Activated CD4-positive, alpha-beta memory T cell treated with anti-CD3 and anti-CD28 coated beads, Interleukin-2, amount 10 ng/mL, durations not matched to agents 7 days and 5 days (primary cell): ENCODE measurements around the gene OAS1. TPM values are rescaled to one million over a fixed set of nuclear protein-coding genes. Genes with fewer than 3 reads are reported as not detected.
A peak's percentile ranks its signal among the peaks of the same experiment; 100 is the strongest.
"Not testable (repeated sequence)": the region's sequence is repeated elsewhere in the genome, so short reads cannot be mapped to it uniquely, and the experiment has no call there.

Source experiments
- CTCF ChIA-PET: fragments of 350-600 bp; sonication (Branson Sonifier 250); formaldehyde crosslinking; loops from one replicate; lab custom pipeline; 2021; ENCODE audit warnings: antibody characterized with exemption, inconsistent platforms; lab: Charles Lee
- POLR2A ChIA-PET: fragments of 350-600 bp; sonication (Branson Sonifier 250); formaldehyde crosslinking; loops from one replicate; lab custom pipeline; 2021; ENCODE audit warnings: antibody characterized with exemption; lab: Charles Lee
- DNase-seq: peaks from one replicate; pipeline ENCODE4 v3.0.0-alpha.2; 2020
- H3K27ac Mint-ChIP-seq: one replicate; pipeline ENCODE4 v1.8.0; 2021; ENCODE audit warnings: mild to moderate bottlenecking, mixed read lengths
- H3K27me3 Mint-ChIP-seq: one replicate; pipeline ENCODE4 v1.8.0; 2021; ENCODE audit warnings: mixed read lengths
- H3K36me3 Mint-ChIP-seq: one replicate; pipeline ENCODE4 v1.8.0; 2021; ENCODE audit warnings: low read depth, mixed read lengths
- H3K4me1 Mint-ChIP-seq: one replicate; pipeline ENCODE4 v1.8.0; 2021; ENCODE audit warnings: mixed read lengths
- H3K4me3 Mint-ChIP-seq: one replicate; pipeline ENCODE4 v1.8.0; 2021; ENCODE audit warnings: mild to moderate bottlenecking, mixed read lengths
- H3K9me3 Mint-ChIP-seq: one replicate; pipeline ENCODE4 v1.8.0; 2021; ENCODE audit warnings: mixed read lengths
- total RNA-seq, 2 experiments: library from RNA; stranded (reverse); gene quantifications; one replicate each; pipeline ENCODE4 v1.2.3, GENCODE V29; 2021

Gene OAS1
- total RNA-seq, 2 experiments from 2014 or later = 246 to 248 TPM

DNA sequence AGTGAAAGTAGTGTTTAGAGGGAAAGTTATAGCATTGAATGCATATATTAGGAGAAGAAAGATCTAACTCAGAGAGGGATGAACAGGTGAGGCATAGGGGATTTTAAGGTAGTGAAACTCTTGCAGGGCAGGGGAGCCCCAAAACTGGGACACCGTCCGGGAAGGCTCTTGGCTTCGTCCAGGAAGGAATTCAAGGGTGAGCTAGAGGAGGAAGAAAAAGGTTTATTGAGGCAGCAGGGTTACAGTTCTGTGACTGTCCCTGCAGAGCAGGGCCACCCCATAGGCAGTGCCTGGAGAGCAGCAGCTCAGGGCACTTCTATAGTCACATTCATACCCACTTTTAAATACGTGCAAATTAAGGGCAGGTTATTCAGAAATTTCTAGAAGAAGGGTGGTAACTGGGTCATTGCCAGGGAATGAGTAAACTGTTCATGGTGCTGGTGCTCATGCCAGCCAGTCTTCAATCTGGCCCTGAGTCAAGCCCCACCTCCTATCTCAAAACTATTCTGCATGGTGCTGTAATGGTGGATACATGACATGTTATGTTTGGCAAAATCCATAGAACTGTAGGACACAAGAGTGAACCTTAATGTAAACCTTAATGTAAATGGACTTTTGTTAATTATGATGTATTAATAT, 1.2 kb upstream of the OAS1 start:
- peaks cover 39% of the 10 kb centered on the region for H3K36me3 Mint-ChIP-seq
- H3K4me1 Mint-ChIP-seq = peaks cover 72% of the 10 kb centered on the region
- no peaks in the 10 kb centered on the region for H3K27me3 Mint-ChIP-seq
- H3K4me3 Mint-ChIP-seq = no peak overlapping the region
- ChIA-PET CTCF (interaction anchor here (1.2 to 4.1 kb wide), 4 partner anchors 10 to 88 kb away, joined by 3 to 35 read pairs (median 13); partner anchors contain the start of gene OAS2), POLR2A (interaction anchor here (1.3 to 5.1 kb wide), 9 partner anchors 11 to 279 kb away, joined by 3 to 183 read pairs (median 6); partner anchors contain the start of genes DDX54, OAS2, OAS3 and RITA1)
- no peak for DNase-seq
- peak overlapping the region; percentile 99 for H3K27ac Mint-ChIP-seq
- H3K9me3 Mint-ChIP-seq = peaks cover 3% of the 10 kb centered on the region

GRCh38 chr12:112907415-112908157, 824 bp downstream of the OAS1 start:
- peak overlapping the region; percentile 100 for H3K4me3 Mint-ChIP-seq
- peaks cover 79% of the 10 kb centered on the region for H3K4me1 Mint-ChIP-seq
- peaks cover 18% of the 10 kb centered on the region for H3K9me3 Mint-ChIP-seq
- DNase-seq = no peak
- POLR2A ChIA-PET = interaction anchor here (0.5 to 5.1 kb wide), 22 partner anchors 9 to 1222 kb away, joined by 3 to 183 read pairs (median 5); partner anchors contain the start of genes ACAD10, BRAP, DDX54 and OAS2
- peaks cover 59% of the 10 kb centered on the region for H3K36me3 Mint-ChIP-seq
- H3K27me3 Mint-ChIP-seq = no peaks in the 10 kb centered on the region
- CTCF ChIA-PET = interaction anchor here (0.7 to 4.1 kb wide), 7 partner anchors 11 to 122 kb away, joined by 3 to 35 read pairs (median 5); partner anchors contain the start of genes OAS2 and OAS3
- peak overlapping the region; percentile 99 for H3K27ac Mint-ChIP-seq

DNA sequence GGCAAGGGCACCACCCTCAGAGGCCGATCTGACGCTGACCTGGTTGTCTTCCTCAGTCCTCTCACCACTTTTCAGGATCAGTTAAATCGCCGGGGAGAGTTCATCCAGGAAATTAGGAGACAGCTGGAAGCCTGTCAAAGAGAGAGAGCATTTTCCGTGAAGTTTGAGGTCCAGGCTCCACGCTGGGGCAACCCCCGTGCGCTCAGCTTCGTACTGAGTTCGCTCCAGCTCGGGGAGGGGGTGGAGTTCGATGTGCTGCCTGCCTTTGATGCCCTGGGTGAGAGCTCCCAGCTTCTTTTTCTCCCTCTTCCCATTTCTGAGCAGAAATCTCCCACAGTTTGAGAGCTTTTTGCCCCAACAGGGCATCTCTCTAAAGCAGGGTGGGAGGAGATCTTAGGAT, 1.8 kb downstream of the OAS1 start:
- Mint-ChIP-seq H3K36me3 (peaks cover 68% of the 10 kb centered on the region), H3K9me3 (peaks cover 27% of the 10 kb centered on the region), H3K27me3 (no peaks in the 10 kb centered on the region), H3K4me3 (peak overlapping the region; percentile 100), H3K27ac (peak overlapping the region; percentile 99), H3K4me1 (peaks cover 80% of the 10 kb centered on the region)
- ChIA-PET POLR2A (interaction anchor here (1.4 to 5.1 kb wide), 9 partner anchors 12 to 85 kb away, joined by 3 to 183 read pairs (median 8); partner anchors contain the start of genes OAS2 and OAS3), CTCF (interaction anchor here (2.6 to 4.1 kb wide), 3 partner anchors 29 to 85 kb away, joined by 13 to 35 read pairs (median 21); partner anchors contain the start of genes OAS2 and OAS3)
- no peak for DNase-seq

DNA sequence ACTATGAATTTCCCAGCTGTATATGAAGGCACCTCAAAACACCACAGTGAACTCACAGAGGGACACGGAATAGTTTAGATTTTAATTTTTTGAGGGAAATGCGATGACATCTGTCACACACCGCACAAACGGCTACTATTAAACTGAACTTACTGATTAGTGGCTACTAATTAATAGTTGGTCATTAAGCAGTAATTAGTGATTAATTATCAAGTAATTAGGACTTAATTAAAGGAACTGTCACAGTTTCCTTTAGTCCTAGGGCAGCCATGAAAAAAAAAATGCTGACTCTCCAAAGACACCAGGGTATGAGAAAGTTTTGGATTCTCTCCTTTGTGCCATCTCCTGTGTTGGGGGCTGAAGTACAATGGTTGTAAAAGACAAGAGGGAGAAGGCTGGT, 2.9 kb downstream of the OAS1 start:
- POLR2A ChIA-PET = interaction anchor here (1.4 to 5.1 kb wide), 3 partner anchors 14 to 68 kb away, joined by 3 to 183 read pairs (median 28); partner anchors contain the start of gene OAS2
- H3K27me3 Mint-ChIP-seq = no peaks in the 10 kb centered on the region

DNA sequence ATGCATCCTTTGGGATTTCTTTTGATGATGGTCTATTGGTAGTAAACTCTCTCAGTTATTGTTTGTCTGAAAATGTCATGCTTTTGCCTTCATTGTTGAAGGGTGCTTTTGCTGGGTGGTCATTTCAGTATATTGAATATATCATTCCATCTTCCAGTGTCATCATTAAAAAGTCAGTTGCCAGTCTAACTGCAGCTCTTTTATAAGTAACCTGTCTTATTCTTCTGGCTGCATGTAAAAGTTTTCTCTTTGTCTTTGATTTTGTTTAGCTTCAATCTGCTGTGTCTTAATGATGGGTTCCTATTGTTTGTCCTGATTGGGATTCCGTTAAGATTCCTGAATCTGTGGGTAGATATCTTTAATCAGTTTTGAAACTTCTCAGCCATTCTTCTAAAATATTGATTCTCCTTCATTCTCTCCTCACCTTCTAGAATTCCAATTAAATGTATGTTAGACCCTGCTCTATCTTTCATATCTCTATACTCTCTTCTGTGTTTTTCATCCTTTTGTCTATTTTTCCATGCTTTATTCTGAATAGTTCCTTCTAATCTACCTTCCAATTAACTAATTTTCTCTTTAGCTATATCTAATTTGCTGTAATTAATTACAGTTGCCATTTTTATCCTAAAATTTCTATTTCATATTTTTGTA, 6.4 kb downstream of the OAS1 start:
- CTCF ChIA-PET = no interaction called here
- peaks cover 98% of the 10 kb centered on the region for H3K36me3 Mint-ChIP-seq
- POLR2A ChIA-PET = interaction anchor here (0.5 to 0.9 kb wide), 2 partner anchors 13 to 1300 kb away, joined by 3 read pairs; no protein-coding TSS in a partner anchor
- H3K4me1 Mint-ChIP-seq = peaks cover 72% of the 10 kb centered on the region
- no peaks in the 10 kb centered on the region for H3K27me3 Mint-ChIP-seq
- DNase-seq = no peak
- no peak overlapping the region for H3K4me3 Mint-ChIP-seq
- peaks cover 35% of the 10 kb centered on the region for H3K9me3 Mint-ChIP-seq
- no peak overlapping the region for H3K27ac Mint-ChIP-seq

More for the DNA sequence above, 2.9 kb downstream of the OAS1 start:
- peaks cover 77% of the 10 kb centered on the region for H3K4me1 Mint-ChIP-seq
- peaks cover 31% of the 10 kb centered on the region for H3K9me3 Mint-ChIP-seq
- no peak for DNase-seq
- H3K27ac Mint-ChIP-seq = peak overlapping the region; percentile 99
- CTCF ChIA-PET = interaction anchor here (0.6 kb wide), 1 partner anchor 10 kb away, joined by 6 read pairs; no protein-coding TSS in a partner anchor
- peaks cover 79% of the 10 kb centered on the region for H3K36me3 Mint-ChIP-seq
- peak overlapping the region; percentile 100 for H3K4me3 Mint-ChIP-seq

GRCh38 chr12:112913888-112914287, 7.1 kb downstream of the OAS1 start:
- H3K27ac Mint-ChIP-seq, H3K27me3 Mint-ChIP-seq, CTCF ChIA-PET, DNase-seq, H3K4me3 Mint-ChIP-seq: not testable (repeated sequence)
- Mint-ChIP-seq H3K36me3 (peaks cover 98% of the 10 kb centered on the region), H3K4me1 (peaks cover 65% of the 10 kb centered on the region), H3K9me3 (peaks cover 35% of the 10 kb centered on the region)
- POLR2A ChIA-PET = interaction anchor here (0.9 kb wide), 1 partner anchor 14 kb away, joined by 3 read pairs; no protein-coding TSS in a partner anchor

DNA sequence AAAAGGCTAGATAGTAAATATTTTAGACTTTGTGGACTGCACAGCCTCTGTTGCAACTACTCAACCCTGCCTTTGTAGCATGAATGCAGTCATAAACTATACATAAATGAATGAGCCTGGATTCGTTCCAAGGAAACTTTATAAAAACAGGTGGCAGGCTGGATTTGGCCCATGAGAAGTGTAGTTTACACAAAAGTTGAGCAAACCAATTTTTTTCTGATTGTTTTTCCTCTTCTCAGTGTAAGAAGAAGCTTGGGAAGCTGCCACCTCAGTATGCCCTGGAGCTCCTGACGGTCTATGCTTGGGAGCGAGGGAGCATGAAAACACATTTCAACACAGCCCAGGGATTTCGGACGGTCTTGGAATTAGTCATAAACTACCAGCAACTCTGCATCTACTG, 9.5 kb downstream of the OAS1 start:
- POLR2A ChIA-PET = interaction anchor here (1.6 to 1.9 kb wide), 2 partner anchors 10 to 62 kb away, joined by 4 to 6 read pairs; partner anchors contain the start of genes OAS1 and OAS2
- Mint-ChIP-seq H3K36me3 (peaks cover 98% of the 10 kb centered on the region), H3K9me3 (peaks cover 28% of the 10 kb centered on the region), H3K27ac (no peak overlapping the region), H3K27me3 (no peaks in the 10 kb centered on the region), H3K4me1 (peaks cover 41% of the 10 kb centered on the region), H3K4me3 (no peak overlapping the region)
- no peak for DNase-seq
- CTCF ChIA-PET = interaction anchor here (0.8 kb wide), 1 partner anchor 16 kb away, joined by 3 read pairs; no protein-coding TSS in a partner anchor

GRCh38 chr12:112919121-112919520, 12.4 kb downstream of the OAS1 start:
- DNase-seq = no peak
- Mint-ChIP-seq H3K4me1 (peaks cover 21% of the 10 kb centered on the region), H3K9me3 (peaks cover 7% of the 10 kb centered on the region), H3K27me3 (no peaks in the 10 kb centered on the region), H3K36me3 (peaks cover 96% of the 10 kb centered on the region), H3K4me3 (no peak overlapping the region), H3K27ac (no peak overlapping the region)
- POLR2A ChIA-PET = interaction anchor here (1.0 to 2.1 kb wide), 2 partner anchors 12 to 59 kb away, joined by 3 to 8 read pairs; partner anchors contain the start of gene OAS2
- CTCF ChIA-PET = interaction anchor here (1.3 kb wide), 1 partner anchor 19 kb away, joined by 7 read pairs; no protein-coding TSS in a partner anchor

DNA sequence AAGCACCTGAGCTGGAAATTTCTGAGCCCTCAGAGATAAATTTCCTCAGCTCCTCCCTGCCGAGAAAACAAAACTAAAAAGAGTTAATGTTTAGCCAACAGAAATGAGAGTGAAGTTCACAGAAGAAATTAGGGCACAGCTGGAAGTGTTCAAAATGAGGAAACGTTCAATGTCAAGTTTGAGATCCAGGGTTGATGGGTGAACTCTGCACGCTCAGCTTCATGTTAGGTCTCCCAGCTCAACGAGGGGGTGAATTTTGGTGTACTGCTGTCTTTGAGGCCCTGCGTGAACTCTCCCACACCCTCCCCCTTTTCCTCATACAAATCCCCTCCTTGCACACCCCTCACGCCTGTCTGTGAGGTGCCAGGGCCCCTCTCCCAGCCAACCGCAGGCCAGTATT, 18.2 kb downstream of the OAS1 start:
- no peak overlapping the region for H3K4me3 Mint-ChIP-seq
- POLR2A ChIA-PET = interaction anchor here (0.7 to 1.4 kb wide), 4 partner anchors 17 to 68 kb away, joined by 3 to 6 read pairs (median 3); partner anchors contain the start of genes OAS1 and OAS2
- peaks cover 3% of the 10 kb centered on the region for H3K4me1 Mint-ChIP-seq
- no peaks in the 10 kb centered on the region for H3K27me3 Mint-ChIP-seq
- CTCF ChIA-PET = interaction anchor here (0.7 to 1.4 kb wide), 3 partner anchors 24 to 68 kb away, joined by 3 read pairs; no protein-coding TSS in a partner anchor
- H3K9me3 Mint-ChIP-seq = no peaks in the 10 kb centered on the region
- H3K36me3 Mint-ChIP-seq = peaks cover 59% of the 10 kb centered on the region
- no peak overlapping the region for H3K27ac Mint-ChIP-seq
- no peak for DNase-seq

DNA sequence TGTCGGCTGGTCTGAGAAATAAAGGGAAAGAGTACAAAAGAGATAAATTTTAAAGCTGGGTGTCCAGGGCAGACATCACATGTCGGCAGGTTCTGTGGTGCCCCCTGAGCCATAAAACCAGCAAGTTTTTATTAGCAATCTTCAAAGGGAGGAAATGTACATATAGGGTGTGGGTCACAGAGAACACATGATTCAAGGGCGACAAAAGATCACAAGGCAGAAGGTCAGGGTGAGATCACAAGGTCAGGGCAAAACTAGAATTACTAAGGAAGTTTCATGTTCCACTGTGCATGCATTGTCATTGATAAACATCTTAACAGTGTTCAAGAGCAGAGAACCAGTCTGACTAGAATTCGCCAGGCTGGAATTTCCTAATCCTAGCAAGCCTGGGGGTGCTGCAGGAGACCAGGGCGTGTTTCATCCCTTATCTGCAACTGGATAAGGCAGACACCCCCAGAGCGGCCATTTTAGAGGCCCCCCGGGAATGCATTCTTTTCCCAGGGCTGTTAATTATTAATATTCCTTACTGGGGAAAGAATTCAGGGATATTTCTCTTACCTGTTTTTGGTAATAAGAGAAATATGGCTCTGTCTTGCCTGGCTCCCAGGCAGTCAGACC, 19.8 kb downstream of the OAS1 start:
- not testable (repeated sequence) for DNase-seq, H3K4me3 Mint-ChIP-seq, H3K27ac Mint-ChIP-seq, H3K27me3 Mint-ChIP-seq, H3K9me3 Mint-ChIP-seq, H3K4me1 Mint-ChIP-seq
- ChIA-PET POLR2A (interaction anchor here (1.1 to 1.5 kb wide), 3 partner anchors 11 to 26 kb away, joined by 3 to 6 read pairs (median 5); partner anchors contain the start of genes OAS1 and OAS3), CTCF (interaction anchor here (1.4 kb wide), 1 partner anchor 26 kb away, joined by 3 read pairs; no protein-coding TSS in a partner anchor)
- H3K36me3 Mint-ChIP-seq = peaks cover 43% of the 10 kb centered on the region

GRCh38 chr12:112927475-112927874, 20.7 kb downstream of the OAS1 start:
- Mint-ChIP-seq H3K4me1 (peaks cover 3% of the 10 kb centered on the region), H3K36me3 (peaks cover 34% of the 10 kb centered on the region), H3K9me3 (no peaks in the 10 kb centered on the region), H3K4me3 (no peak overlapping the region), H3K27me3 (no peaks in the 10 kb centered on the region), H3K27ac (no peak overlapping the region)
- CTCF ChIA-PET = interaction anchor here (0.6 to 1.0 kb wide), 2 partner anchors 28 to 66 kb away, joined by 3 to 6 read pairs; no protein-coding TSS in a partner anchor
- POLR2A ChIA-PET = interaction anchor here (2.2 kb wide), 1 partner anchor 20 kb away, joined by 7 read pairs; the partner anchor contains the start of gene OAS1
- no peak for DNase-seq
